ENCODE measurements around the gene NR3C2.

Gene NR3C2

GRCh38 chr4:148441986-148442831, at the start of gene NR3C2:
TSS of gene NR3C2 (minus strand) at chr4:148442414.
- peak; percentile 83 to 100 (median 99) for DNase-seq

- DNase-seq = no peak
These were observed 45.0 kb upstream of the NR3C2 start for GRCh38 chr4:148487181-148487580.

- no peak for DNase-seq
These were observed 39.4 kb upstream of the NR3C2 start for GRCh38 chr4:148481636-148482035.

GRCh38 chr4:148477276-148477675, 35.1 kb upstream of the NR3C2 start:
- DNase-seq = no peak

GRCh38 chr4:148469938-148470337, 27.7 kb upstream of the NR3C2 start:
- peak in 1 of 58 donors; percentile 2 for DNase-seq

GRCh38 chr4:148454835-148455234, 12.6 kb upstream of the NR3C2 start:
- no peak for DNase-seq

- DNase-seq = no peak
These were observed 11.6 kb upstream of the NR3C2 start for GRCh38 chr4:148453833-148454232.

GRCh38 chr4:148452970-148453369, 10.8 kb upstream of the NR3C2 start:
- no peak for DNase-seq

- DNase-seq = no peak
These were observed 7.7 kb upstream of the NR3C2 start for GRCh38 chr4:148449921-148450320.

- DNase-seq = no peak
These were observed 5.9 kb upstream of the NR3C2 start for GRCh38 chr4:148448141-148448540.

GRCh38 chr4:148447681-148448080, 5.5 kb upstream of the NR3C2 start:
- DNase-seq = peak in 2 of 58 donors; percentile 5 to 10

GRCh38 chr4:148445860-148446330, 3.7 kb upstream of the NR3C2 start:
- peak in 5 of 58 donors; percentile 17 to 55 (median 35) for DNase-seq

GRCh38 chr4:148445071-148445859, 3.1 kb upstream of the NR3C2 start:
- DNase-seq = peak in 54 of 58 donors; percentile 24 to 80 (median 64)

GRCh38 chr4:148444296-148445070, 2.3 kb upstream of the NR3C2 start:
- DNase-seq = peak in 45 of 58 donors; percentile 8 to 78 (median 47)

- peak in 24 of 58 donors; percentile 0 to 57 (median 23) for DNase-seq
These were observed 1.5 kb upstream of the NR3C2 start for GRCh38 chr4:148443512-148444295.

- peak in 5 of 58 donors; percentile 36 to 60 (median 50) for DNase-seq
These were observed 758 bp upstream of the NR3C2 start for GRCh38 chr4:148442832-148443511.

- peak in 3 of 58 donors; percentile 3 to 42 (median 14) for DNase-seq
These were observed 609 bp downstream of the NR3C2 start for GRCh38 chr4:148441624-148441985.

GRCh38 chr4:148438047-148438446, 4.2 kb downstream of the NR3C2 start:
- no peak for DNase-seq

GRCh38 chr4:148437439-148437838, 4.8 kb downstream of the NR3C2 start:
- no peak for DNase-seq

GRCh38 chr4:148436512-148436911, 5.7 kb downstream of the NR3C2 start:
- no peak for DNase-seq

All from anterior cingulate cortex (tissue), 58 donors.